Renal cortex interstitium (tissue), 11 donors: ENCODE measurements around the gene NUTF2. TPM values are rescaled to one million over a fixed set of nuclear protein-coding genes. Genes with fewer than 3 reads are reported as not detected.
"Not testable (repeated sequence)": the region's sequence is repeated elsewhere in the genome, so short reads cannot be mapped to it uniquely, and the experiment has no call there.

Source experiments
- DNase-seq, 11 donors: peaks; one replicate each; pipeline ENCODE4 v3.0.0-alpha.2; 2013; ENCODE audit warnings: low read depth in 9 of 11, low spot score in 4 of 11; ENCODE audit errors: extremely low read depth in 1 of 11
- polyA plus RNA-seq, 3 donors: library from polyadenylated mRNA; unstranded; fragments of 120-200 nt; gene quantifications; one replicate each; pipeline ENCODE4 v1.2.1, GENCODE V29; 2013; ENCODE audit not compliant: insufficient read length in 3 of 3

NUTF2 gene
- polyA plus RNA-seq, 3 donors: 115 to 139 (median 129) TPM

- DNase-seq: no peak
These were observed 26.0 kb upstream of the NUTF2 start for GRCh38 chr16:67820608-67821259.

DNA sequence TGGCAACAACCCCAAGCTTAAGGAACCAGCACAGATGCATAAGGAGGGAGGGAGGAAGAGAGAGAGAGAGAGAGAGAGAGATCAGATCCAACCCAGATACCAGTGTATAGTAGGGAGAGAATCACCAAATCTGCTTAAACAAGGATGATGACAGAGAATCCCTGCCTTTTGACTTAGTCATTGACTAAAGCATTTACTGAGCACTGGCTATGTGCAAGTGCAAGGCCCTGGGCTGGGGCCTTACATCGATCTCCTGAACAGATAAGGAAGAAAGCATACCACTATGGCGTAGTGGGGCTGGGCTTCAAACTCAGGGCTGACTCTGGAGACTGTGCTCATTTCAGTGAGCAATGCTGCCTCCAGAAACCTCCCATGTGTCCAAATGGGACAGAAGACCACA is 24.2 kb upstream of the NUTF2 start:
- DNase-seq: no peak

- no peak for DNase-seq
These were observed 21.6 kb upstream of the NUTF2 start for GRCh38 chr16:67825119-67825518.

DNA sequence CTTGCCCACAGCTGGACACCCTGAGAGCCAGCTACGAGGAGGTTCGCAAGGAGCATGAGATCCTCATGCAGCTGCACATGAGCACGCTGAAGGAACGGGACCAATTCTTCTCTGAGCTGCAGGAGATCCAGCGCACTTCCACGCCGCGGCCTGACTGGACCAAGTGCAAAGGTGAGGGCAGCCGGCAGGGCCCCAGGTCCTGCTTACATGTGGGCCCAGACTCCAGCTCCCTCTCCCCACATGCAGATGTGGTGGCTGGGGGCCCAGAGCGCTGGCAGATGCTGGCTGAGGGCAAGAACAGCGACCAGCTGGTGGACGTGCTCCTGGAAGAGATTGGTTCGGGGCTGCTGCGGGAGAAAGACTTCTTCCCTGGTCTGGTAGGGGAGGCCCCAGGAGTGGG is 20.8 kb upstream of the NUTF2 start:
- no peak for DNase-seq

DNA sequence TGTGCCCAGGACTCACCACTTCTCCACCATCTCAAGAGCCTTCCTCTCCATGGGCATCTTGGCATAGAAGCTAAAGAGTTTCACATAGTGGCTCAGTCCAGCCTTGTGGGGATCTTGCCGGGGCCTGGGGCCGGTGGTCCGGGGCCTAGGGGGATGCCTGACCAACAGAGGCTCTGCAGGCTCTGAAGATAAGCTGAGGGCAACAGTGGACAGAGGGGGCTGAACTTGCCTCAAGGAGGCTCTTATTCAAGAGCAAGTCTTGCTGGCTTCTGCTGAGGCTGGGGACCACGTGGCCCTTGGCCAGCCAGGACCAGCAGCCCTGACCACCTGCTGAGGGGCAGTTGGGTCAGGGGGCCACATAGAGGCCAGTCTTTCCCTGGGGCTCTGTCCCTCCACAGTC is 18.1 kb upstream of the NUTF2 start:
- no peak for DNase-seq

DNA sequence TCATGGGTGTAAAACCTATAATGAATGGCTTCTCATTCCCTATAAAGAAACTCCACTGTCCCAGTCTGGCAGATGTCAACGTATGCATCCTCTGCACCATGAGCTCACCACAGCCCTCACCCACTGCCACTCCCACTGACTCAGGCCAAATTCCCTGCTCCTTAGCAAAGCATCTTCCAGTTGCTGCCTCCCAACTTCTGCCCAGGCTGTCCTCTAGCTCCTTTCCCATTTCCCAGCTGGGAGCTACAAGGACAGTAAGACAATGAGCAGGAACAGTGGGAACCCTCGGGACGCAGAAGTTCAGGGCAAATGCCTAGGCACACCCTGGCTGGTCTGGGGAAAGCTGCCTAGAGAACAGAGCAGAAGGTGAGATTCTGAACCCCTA is 13.7 kb upstream of the NUTF2 start:
- DNase-seq: no peak

GRCh38 chr16:67833415-67834241 is 13.1 kb upstream of the NUTF2 start:
- DNase-seq: peak; percentile 77 to 93 (median 89)

DNA sequence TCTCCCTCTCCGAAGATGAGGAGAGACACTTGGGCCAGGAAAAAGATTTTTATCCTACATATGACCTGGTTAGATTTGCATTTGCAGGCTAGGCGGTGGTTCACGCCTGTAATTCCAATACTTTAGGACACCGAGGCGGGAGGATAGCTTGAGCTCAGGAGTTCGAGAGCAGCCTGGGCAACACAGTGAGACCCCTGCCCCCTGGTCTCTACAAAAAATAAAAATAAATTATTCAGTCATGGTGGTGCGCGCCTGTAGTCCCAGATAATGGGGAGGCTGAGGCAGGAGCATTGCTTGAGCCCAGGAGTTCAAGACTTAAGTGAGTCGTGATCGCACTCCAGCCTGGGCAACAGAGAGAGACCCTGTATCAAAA is 12.5 kb upstream of the NUTF2 start:
- DNase-seq: no peak

DNA sequence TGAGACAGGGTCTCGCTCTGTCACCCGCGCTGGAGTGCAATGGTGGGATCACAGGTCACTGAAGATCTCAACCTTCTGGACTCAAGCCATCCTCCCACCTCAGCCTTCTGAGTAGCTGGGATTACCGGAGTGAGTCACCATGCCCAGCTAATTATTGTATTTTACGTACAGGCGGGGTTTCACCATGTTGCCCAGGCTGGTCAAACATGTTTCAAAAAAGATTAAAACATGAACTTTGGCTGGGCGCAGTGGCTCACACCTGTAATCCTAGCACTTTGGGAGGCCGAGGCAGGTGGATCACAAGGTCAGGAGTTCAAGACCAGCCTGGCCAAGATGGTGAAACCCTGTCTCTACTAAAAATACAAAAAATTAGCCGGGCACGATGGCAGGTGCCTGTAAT is 9.5 kb upstream of the NUTF2 start:
- not testable (repeated sequence) for DNase-seq

GRCh38 chr16:67837811-67838210 is 8.9 kb upstream of the NUTF2 start:
- DNase-seq: no peak

DNA sequence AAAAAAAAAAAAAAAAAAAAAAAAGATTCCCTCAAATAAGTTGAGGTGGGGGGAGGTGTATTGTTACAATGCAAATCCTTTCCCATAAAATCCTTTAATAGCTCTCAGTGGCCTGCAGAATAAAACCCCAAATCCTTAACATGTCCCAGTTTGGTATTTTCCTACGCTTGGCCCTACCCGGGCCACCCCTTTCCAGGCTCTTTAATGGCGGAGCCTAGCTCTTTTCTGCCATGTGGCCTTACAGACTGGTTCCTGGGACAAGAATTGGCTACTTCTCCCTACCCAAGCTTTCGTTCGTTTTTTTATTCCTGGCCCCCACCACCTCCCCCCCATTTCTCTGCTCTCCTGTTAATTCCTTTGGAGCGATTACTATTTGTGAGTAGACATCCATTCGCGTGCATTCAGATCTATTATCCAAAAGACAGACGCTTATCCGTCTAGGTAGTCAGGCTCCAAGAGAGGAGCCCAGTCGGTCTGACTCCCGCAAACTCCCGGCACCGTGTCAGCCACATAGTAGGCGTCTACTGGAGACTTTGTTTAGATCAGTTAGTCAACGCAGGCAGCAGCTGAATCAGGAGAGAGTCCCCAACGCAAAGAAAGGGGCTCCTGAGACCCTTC is 5.4 kb upstream of the NUTF2 start:
- DNase-seq: no peak

DNA sequence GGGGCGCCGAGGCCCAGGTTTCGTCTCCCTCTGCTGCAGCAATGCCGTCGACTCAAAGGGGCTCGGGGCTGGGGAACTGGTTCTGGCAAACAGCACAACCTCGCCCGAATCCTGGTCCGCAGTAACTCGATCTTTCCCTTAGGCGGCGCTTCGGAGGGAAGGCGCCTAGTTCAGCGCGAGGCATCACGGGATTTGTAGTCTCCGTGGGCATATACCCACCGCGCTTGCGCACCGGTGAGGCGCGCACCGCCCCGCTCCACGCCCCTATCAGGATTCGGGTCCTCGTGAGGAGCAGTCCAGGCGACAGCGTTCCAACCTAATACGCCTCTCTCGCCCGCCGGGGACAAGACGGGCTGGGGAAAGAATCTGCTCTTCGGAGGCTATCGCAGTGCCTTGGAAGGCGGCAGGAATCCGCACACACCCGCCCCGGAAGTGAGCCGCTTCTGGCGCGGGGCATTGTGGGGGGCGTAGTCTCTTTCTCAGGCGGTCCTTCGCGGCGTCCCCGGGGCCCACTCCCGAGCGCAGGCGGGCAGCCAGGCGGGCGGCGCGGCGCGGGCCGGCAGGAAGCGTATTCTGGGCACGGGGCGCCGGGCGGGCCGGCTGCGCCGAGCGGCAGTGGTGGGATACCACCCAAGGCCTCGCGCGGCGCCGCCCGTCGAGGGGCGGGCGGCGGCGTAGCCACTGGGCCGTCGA is 4.8 kb upstream of the NUTF2 start, which contains the start of gene THAP11:
Gene THAP11 (plus strand): TSS at position 505 of the 693 bp plus-strand sequence. CDS start 235 bp downstream, outside the sequence.
- peak; percentile 86 to 97 (median 95) for DNase-seq

DNA sequence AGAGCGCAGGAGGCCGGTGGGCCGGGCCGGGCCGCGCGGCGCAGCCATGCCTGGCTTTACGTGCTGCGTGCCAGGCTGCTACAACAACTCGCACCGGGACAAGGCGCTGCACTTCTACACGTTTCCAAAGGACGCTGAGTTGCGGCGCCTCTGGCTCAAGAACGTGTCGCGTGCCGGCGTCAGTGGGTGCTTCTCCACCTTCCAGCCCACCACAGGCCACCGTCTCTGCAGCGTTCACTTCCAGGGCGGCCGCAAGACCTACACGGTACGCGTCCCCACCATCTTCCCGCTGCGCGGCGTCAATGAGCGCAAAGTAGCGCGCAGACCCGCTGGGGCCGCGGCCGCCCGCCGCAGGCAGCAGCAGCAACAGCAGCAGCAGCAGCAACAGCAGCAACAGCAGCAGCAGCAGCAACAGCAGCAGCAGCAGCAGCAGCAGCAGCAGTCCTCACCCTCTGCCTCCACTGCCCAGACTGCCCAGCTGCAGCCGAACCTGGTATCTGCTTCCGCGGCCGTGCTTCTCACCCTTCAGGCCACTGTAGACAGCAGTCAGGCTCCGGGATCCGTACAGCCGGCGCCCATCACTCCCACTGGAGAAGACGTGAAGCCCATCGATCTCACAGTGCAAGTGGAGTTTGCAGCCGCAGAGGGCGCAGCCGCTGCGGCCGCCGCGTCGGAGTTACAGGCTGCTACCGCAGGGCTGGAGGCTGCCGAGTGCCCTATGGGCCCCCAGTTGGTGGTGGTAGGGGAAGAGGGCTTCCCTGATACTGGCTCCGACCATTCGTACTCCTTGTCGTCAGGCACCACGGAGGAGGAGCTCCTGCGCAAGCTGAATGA is 4.0 kb upstream of the NUTF2 start:
- no peak for DNase-seq

GRCh38 chr16:67843343-67843765 is 3.4 kb upstream of the NUTF2 start:
- no peak for DNase-seq

- no peak for DNase-seq
These were observed 2.2 kb upstream of the NUTF2 start for GRCh38 chr16:67844497-67844896.

DNA sequence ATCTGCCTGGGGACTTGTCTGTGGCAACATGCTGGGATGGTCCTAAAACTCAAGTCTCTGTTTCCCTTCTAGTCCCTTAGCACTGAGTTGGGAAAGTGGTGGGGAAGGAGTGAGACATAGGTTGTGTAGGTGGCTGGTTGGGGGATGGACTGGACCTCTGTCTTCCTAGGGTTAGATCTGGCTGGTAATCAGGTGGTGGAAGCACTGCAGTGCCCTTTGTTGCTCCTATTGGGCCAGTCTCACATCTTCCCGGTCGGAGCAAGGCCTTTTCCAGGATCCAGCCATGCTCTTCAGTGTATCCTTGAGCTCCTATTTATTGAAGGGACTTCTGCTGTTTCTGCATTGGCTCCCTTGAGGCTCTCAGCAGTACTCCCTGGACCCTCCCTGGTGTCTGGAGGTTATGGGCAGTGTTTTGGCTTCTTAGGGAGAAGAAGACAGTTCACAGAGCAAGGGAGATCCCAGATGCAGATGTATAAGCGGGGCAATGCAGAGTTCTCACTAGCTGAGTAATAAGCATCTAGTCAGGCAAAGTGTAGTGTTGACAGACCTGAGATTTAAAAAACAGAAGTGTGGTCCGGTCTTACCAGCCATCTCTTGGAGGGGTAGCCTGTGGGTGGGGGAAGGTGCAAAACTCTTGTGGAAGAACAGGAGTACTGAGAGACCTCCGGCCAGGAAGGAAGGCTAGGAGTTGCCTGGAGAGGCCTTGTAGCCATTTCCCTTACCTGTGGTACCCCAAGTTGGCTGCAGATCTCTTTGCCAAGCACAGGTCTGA is 1.3 kb upstream of the NUTF2 start:
- DNase-seq: no peak

DNA sequence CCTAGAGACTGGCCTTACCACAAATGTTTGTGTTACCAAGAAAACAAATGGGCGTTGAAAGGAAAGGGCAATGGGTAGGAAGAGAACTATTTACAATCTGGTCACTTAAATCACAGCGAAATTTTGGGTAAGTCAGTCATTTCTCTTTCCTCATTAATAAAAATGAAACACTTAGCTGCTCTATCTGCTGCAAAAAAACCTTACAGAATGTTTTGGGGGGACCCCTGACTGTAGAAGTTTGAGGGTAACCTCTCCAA is 742 bp upstream of the NUTF2 start:
- DNase-seq: no peak

DNA sequence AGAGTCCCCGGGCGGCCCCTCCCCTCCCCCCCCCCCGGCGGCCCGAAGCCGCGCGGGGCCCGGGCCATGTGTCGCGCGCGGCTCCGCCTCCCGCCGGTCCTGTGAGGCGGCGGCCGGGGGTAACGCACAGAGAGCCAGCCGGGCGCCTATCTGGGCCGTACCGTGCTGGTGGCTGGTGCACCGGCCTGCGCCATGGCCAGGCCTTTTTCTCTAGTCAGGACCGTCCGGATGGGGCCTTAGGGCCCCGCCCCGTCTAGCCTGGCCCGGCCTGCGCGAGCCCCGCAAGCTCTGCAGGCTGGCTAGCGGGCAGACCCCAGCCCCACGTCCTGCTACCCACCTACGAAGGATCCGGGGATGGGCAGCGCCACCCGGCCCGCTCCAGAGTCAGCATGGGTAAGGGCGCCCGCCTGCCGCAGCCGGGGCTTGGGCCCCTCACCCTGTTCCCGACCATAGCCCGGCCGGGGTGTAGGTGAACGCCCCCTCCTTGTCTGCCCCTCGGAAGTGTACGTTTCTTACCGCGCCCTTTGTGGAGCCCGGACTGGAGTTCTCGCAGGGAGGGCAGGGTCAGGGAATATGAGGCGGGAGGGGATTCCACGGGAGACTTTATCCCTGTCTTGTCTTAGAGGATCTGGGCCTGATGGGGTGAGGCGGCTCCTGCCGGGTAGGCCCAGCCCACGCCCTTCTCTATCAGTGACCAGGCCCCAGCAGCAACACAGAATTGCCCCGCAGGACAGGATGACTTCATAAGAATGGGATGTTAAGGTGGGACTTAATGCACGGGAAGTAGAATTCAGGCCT is 530 bp downstream of the NUTF2 start, which contains the start of gene CENPT:
Gene CENPT (minus strand): TSS at position 630 of the 798 bp plus-strand sequence. CDS start 13,834 bp downstream, outside the sequence.
- no peak for DNase-seq
